A549 (cell line): ENCODE measurements around the gene THAP3. TPM values are rescaled to one million over a fixed set of nuclear protein-coding genes. Genes with fewer than 3 reads are reported as not detected.

Source experiments
- ATAC-seq, 2 experiments: fragments of 200-7000 bp in 1 of 2; fragments of >200 bp in 1 of 2; cut with Nextera tagmentation in 1 of 2; cut with Tn5 transposase in 1 of 2; 3 replicates each; pipeline versions ENCODE4 v1.8.0 to v1.9.1; 2018 to 2020; ENCODE audit warnings: mild to moderate bottlenecking in 1 of 2, moderate library complexity in 1 of 2
- CTCF ChIA-PET: fragments of 300-600 bp; sonication (Branson Sonifier 250); formaldehyde crosslinking; extraction: SDS; loops from one replicate; lab custom pipeline; 2021; ENCODE audit warnings: antibody characterized with exemption, inconsistent platforms; lab: Yijun Ruan, JAX
- POLR2A ChIA-PET: fragments of 350-600 bp; formaldehyde crosslinking; extraction: SDS; loops from one replicate; lab custom pipeline; 2021; ENCODE audit warnings: antibody characterized with exemption, inconsistent platforms; lab: Yijun Ruan, JAX
- DNase-seq, 2 experiments: peaks; one replicate each; pipeline versions ENCODE4 v3.0.0 to v3.0.0-alpha.2; 2011 to 2016; ENCODE audit warnings: low read depth in 1 of 2, low spot score in 1 of 2
- FAIRE-seq: peaks from 2 replicates; lab custom pipeline; 2011; peaks lifted over from hg19 to GRCh38; lab: Jason Lieb, UNC
- H3K27ac ChIP-seq, 2 experiments: fragments of >200 bp; sonication (Bioruptor Twin); formaldehyde crosslinking; 3 replicates each; pipeline ENCODE4 v1.5.1; 2016 to 2017
- H3K4me1 ChIP-seq: fragments of >200 bp; sonication (Bioruptor Twin); formaldehyde crosslinking; 3 replicates; pipeline ENCODE4 v1.6.1; 2016
- H3K4me2 ChIP-seq: fragments of >200 bp; sonication (Bioruptor Twin); formaldehyde crosslinking; 3 replicates; pipeline ENCODE4 v1.6.1; 2016
- H3K4me3 ChIP-seq: fragments of >200 bp; sonication (Bioruptor Twin); formaldehyde crosslinking; 3 replicates; pipeline ENCODE4 v1.5.1; 2016
- H3K9me3 ChIP-seq: fragments of >200 bp; sonication (Bioruptor Twin); formaldehyde crosslinking; 3 replicates; pipeline ENCODE4 v1.6.1; 2016
- ATOH8 ChIP-seq: fragments of 250-450 bp; sonication (Bioruptor Pico); IDR thresholded peaks from 2 replicates; pipeline ENCODE4 v1.5.0; 2020; ENCODE audit warnings: low read depth, mild to moderate bottlenecking, moderate library complexity
- CHD2 ChIP-seq: fragments of 150-350 bp; IDR thresholded peaks from 2 replicates; pipeline ENCODE4 v1.6.1; 2014; ENCODE audit warnings: low read length; ENCODE audit not compliant: partially characterized antibody
- E2F6 ChIP-seq: IDR thresholded peaks from 2 replicates; pipeline ENCODE4 v1.6.1; 2012; ENCODE audit warnings: low read depth, borderline replicate concordance
- ESRRA ChIP-seq: fragments of 150-350 bp; IDR thresholded peaks from 2 replicates; pipeline ENCODE4 v1.6.1; 2014; ENCODE audit warnings: mild to moderate bottlenecking, low read length, borderline replicate concordance
- FOXS1 ChIP-seq: fragments of 250-450 bp; sonication (Bioruptor Pico); IDR thresholded peaks from 2 replicates; pipeline ENCODE4 v1.5.0; 2020; ENCODE audit warnings: mild to moderate bottlenecking, moderate library complexity
- HOXA7 ChIP-seq: fragments of 250-450 bp; sonication (Bioruptor Pico); IDR thresholded peaks from 2 replicates; pipeline ENCODE4 v1.5.0; 2020; ENCODE audit warnings: mild to moderate bottlenecking, moderate library complexity
- JUN ChIP-seq, 2 experiments: fragments of >200 bp; sonication (Bioruptor Twin); formaldehyde crosslinking; IDR thresholded peaks; 2 replicates in 1 of 2; 3 replicates in 1 of 2; pipeline ENCODE4 v1.6.1; 2016 to 2017
- KDM5A ChIP-seq: fragments of 200-600 bp; sonication (generic); IDR thresholded peaks from 2 replicates; pipeline ENCODE4 v1.6.1; 2016; ENCODE audit warnings: antibody characterized with exemption, mild to moderate bottlenecking
- MAZ ChIP-seq: fragments of 150-350 bp; IDR thresholded peaks from 2 replicates; pipeline ENCODE4 v1.6.1; 2014; ENCODE audit warnings: antibody characterized with exemption, low read depth, low read length, borderline replicate concordance
- PBX3 ChIP-seq: IDR thresholded peaks from 2 replicates; pipeline ENCODE4 v1.6.1; 2012
- RAD21 ChIP-seq, 2 experiments: fragments of >200 bp in 1 of 2; sonication (Bioruptor Twin) in 1 of 2; formaldehyde crosslinking in 1 of 2; IDR thresholded peaks in 1 of 2; conservative IDR thresholded peaks in 1 of 2; 2 replicates in 1 of 2; 3 replicates in 1 of 2; pipeline ENCODE4 v1.6.1; 2012 to 2018; ENCODE audit warnings: inconsistent platforms in 1 of 2
- RARB ChIP-seq: fragments of 250-450 bp; sonication (Bioruptor Pico); IDR thresholded peaks from 2 replicates; pipeline ENCODE4 v1.8.0; 2021; ENCODE audit warnings: mild to moderate bottlenecking, moderate library complexity
- REST ChIP-seq: fragments of 200-600 bp; sonication (generic); IDR thresholded peaks from 2 replicates; pipeline ENCODE4 v1.6.1; 2016; ENCODE audit warnings: antibody characterized with exemption, mild to moderate bottlenecking, moderate library complexity
- RNF2 ChIP-seq: fragments of 200-600 bp; sonication (generic); IDR thresholded peaks from 2 replicates; pipeline ENCODE4 v1.6.1; 2016; ENCODE audit warnings: low read depth, mild to moderate bottlenecking, antibody characterized with exemption, moderate library complexity, borderline replicate concordance
- ZC3H11A ChIP-seq: fragments of 450-650 bp; IDR thresholded peaks from 2 replicates; pipeline ENCODE4 v1.6.1; 2014; ENCODE audit warnings: antibody characterized with exemption, mild to moderate bottlenecking
- WGBS: methylation state at CpG from one replicate; pipeline ENCODE4 v1.1.6; 2017; ENCODE audit errors: missing lambda C conversion rate; 5-methylcytosine and 5-hydroxymethylcytosine counted together
- polyA plus RNA-seq, 4 experiments: library from polyadenylated mRNA; depleted of rRNA in 3 of 4; stranded (reverse); fragments of >200 nt; fragmentation: RNase III in 1 of 4; extraction: RNeasy Plus Mini Kit Qiagen cat#74134 plus additional on column Dnase treatment in 1 of 4; gene quantifications; 2 replicates in 3 of 4; 3 replicates in 1 of 4; pipeline ENCODE4 v1.2.3, GENCODE V29; 2011 to 2017
- TF ChIP-seq, protein P1 (sequence below): fragments of >200 bp; sonication (Bioruptor Twin); formaldehyde crosslinking; IDR thresholded peaks from 3 replicates; pipeline ENCODE4 v1.6.1; 2016
- TF ChIP-seq, protein P2 (sequence below): fragments of 250-450 bp; sonication (Bioruptor Pico); IDR thresholded peaks from 2 replicates; pipeline ENCODE4 v1.5.0; 2021; ENCODE audit warnings: mild to moderate bottlenecking, moderate library complexity, borderline replicate concordance

Gene THAP3
- polyA plus RNA-seq, 2 of the 4 experiments (the other 2 are of a cell fraction), result 6.5 to 12.0 TPM

DNA sequence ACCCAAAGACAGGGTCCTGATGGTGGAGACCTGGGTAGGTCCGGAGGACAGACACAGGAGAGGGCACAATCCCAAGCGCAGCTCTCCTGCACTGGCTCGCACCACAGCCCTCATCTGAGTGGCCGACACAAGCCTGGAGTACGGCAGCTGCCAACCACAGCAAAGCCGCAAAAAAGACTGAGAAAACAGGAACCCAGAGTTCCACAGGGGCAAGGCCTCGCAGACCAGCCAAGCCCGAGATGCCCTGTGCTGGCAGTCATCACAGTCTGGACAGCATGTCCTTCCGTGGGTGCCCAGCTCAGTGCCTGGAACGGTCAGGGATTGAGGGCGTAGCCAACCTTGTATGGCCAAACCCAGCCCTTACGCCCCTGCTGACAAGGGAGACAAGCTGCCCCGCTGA is 33.4 kb upstream of the THAP3 start:
- WGBS, result 95% methylated on average over 12 of the region's 13 CpGs
- DNase-seq, result no peak
- Histone ChIP-seq H3K4me1 (no peaks in the 10 kb centered on the region), H3K4me2 (no peak overlapping the region), H3K9me3 (no peaks in the 10 kb centered on the region), H3K4me3 (no peak overlapping the region), H3K27ac (no peak overlapping the region)
- no peak for FAIRE-seq
- POLR2A ChIA-PET, result no interaction called here
- no peak for TF ChIP-seq JUN (IDR thresholded peaks at IDR 0.05)
- no peak for TF ChIP-seq ZC3H11A
- no peak for TF ChIP-seq KDM5A
- CTCF ChIA-PET, result interaction anchor here (1.3 to 2.8 kb wide), 2 partner anchors 11 to 36 kb away, joined by 3 to 8 read pairs; partner anchors contain the start of genes NOL9 and TAS1R1
- no peak for ATAC-seq

- CTCF ChIA-PET, result interaction anchor here (1.3 kb wide), 1 partner anchor 10 kb away, joined by 3 read pairs; no protein-coding TSS in a partner anchor
- H3K27ac ChIP-seq, result no peak overlapping the region
- no peaks in the 10 kb centered on the region for H3K9me3 ChIP-seq
- TF ChIP-seq, protein P1, sequence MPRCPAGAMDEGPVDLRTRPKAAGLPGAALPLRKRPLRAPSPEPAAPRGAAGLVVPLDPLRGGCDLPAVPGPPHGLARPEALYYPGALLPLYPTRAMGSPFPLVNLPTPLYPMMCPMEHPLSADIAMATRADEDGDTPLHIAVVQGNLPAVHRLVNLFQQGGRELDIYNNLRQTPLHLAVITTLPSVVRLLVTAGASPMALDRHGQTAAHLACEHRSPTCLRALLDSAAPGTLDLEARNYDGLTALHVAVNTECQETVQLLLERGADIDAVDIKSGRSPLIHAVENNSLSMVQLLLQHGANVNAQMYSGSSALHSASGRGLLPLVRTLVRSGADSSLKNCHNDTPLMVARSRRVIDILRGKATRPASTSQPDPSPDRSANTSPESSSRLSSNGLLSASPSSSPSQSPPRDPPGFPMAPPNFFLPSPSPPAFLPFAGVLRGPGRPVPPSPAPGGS, result no peak
- TF ChIP-seq ATOH8 (CRISPR knock-in tag) (no peak), REST (no peak), MAZ (no peak), PBX3 (no peak), HOXA7 (no peak), RNF2 (no peak), RAD21 (conservative IDR thresholded peaks at IDR 0.05 in 1 of 2, IDR thresholded peaks at IDR 0.05 in 1 of 2) (no peak), FOXS1 (CRISPR knock-in tag) (no peak), E2F6 (no peak), KDM5A (no peak), RARB (CRISPR knock-in tag) (no peak), CHD2 (no peak), ESRRA (no peak)
- TF ChIP-seq, protein P2, sequence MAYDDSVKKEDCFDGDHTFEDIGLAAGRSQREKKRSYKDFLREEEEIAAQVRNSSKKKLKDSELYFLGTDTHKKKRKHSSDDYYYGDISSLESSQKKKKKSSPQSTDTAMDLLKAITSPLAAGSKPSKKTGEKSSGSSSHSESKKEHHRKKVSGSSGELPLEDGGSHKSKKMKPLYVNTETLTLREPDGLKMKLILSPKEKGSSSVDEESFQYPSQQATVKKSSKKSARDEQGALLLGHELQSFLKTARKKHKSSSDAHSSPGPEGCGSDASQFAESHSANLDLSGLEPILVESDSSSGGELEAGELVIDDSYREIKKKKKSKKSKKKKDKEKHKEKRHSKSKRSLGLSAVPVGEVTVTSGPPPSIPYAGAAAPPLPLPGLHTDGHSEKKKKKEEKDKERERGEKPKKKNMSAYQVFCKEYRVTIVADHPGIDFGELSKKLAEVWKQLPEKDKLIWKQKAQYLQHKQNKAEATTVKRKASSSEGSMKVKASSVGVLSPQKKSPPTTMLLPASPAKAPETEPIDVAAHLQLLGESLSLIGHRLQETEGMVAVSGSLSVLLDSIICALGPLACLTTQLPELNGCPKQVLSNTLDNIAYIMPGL (CRISPR knock-in tag), result no peak
- H3K4me2 ChIP-seq, result no peak overlapping the region
- 70% methylated on average over 4 of the region's 6 CpGs for WGBS
- FAIRE-seq (no peak), DNase-seq (no peak), ATAC-seq (no peak)
- H3K4me1 ChIP-seq, result no peaks in the 10 kb centered on the region
- POLR2A ChIA-PET, result no interaction called here
- no peak overlapping the region for H3K4me3 ChIP-seq
Observed at GRCh38 chr1:6591644-6592043, 33.0 kb upstream of the THAP3 start.
